H1 (cell line): ENCODE results near the gene MIXL1. TPM values are rescaled to one million over a fixed set of nuclear protein-coding genes. Genes with fewer than 3 reads are reported as not detected.

Experiments
- CTCF ChIA-PET: fragments of 300-600 bp; sonication (Branson Sonifier 250); formaldehyde crosslinking; loops from one replicate; lab custom pipeline; 2021; ENCODE audit not compliant: partially characterized antibody; lab: Charles Lee
- POLR2A ChIA-PET: fragments of 300-600 bp; sonication (Branson Sonifier 250); formaldehyde crosslinking; loops from one replicate; lab custom pipeline; 2021; ENCODE audit warnings: inconsistent platforms; ENCODE audit not compliant: partially characterized antibody; lab: Charles Lee
- DNase-seq, 2 experiments: peaks; one replicate each; pipeline versions ENCODE4 v3.0.0 to v3.0.0-alpha.2; 2010 to 2022; ENCODE audit warnings: low spot score in 2 of 2, low read depth in 1 of 2, mixed read lengths in 1 of 2
- FAIRE-seq: peaks from 2 replicates; lab custom pipeline; 2011; peaks lifted over from hg19 to GRCh38; lab: Jason Lieb, UNC
- H2AFZ ChIP-seq: 2 replicates; pipeline ENCODE4 v1.8.1; 2012; ENCODE audit warnings: low read length, inconsistent platforms
- H2AK5ac ChIP-seq: 2 replicates; pipeline ENCODE4 v1.6.1; 2013; ENCODE audit warnings: low read depth, low read length
- H2BK120ac ChIP-seq: replicated peaks from 2 replicates; pipeline ENCODE3; 2013; ENCODE audit warnings: low read depth, low read length, inconsistent platforms
- H2BK12ac ChIP-seq: 2 replicates; pipeline ENCODE4 v1.6.1; 2013; ENCODE audit warnings: low read depth, low read length
- H2BK15ac ChIP-seq: 2 replicates; pipeline ENCODE4 v1.6.1; 2013; ENCODE audit warnings: low read length
- H2BK20ac ChIP-seq: 2 replicates; pipeline ENCODE4 v1.6.1; 2013; ENCODE audit warnings: low read length
- H2BK5ac ChIP-seq: 2 replicates; pipeline ENCODE4 v1.6.1; 2013; ENCODE audit warnings: low read depth, low read length
- H3K14ac ChIP-seq: 2 replicates; pipeline ENCODE4 v1.6.1; 2013; ENCODE audit warnings: inconsistent platforms; ENCODE audit not compliant: insufficient read length
- H3K18ac ChIP-seq: 2 replicates; pipeline ENCODE4 v1.6.1; 2013; ENCODE audit warnings: low read length; ENCODE audit errors: extremely low read depth
- H3K23ac ChIP-seq: 2 replicates; pipeline ENCODE4 v1.6.1; 2013; ENCODE audit warnings: inconsistent platforms; ENCODE audit not compliant: insufficient read length
- H3K23me2 ChIP-seq: 2 replicates; pipeline ENCODE4 v1.6.1; 2013; ENCODE audit warnings: low read depth, low read length
- H3K27ac ChIP-seq: 2 replicates; pipeline ENCODE4 v1.6.1; 2011; ENCODE audit warnings: low read depth, low read length, inconsistent platforms
- H3K27me3 ChIP-seq, 4 experiments: replicated peaks in 1 of 4; 1 replicate in 1 of 4; 2 replicates in 3 of 4; pipeline versions ENCODE4 v1.6.1 to v1.8.1; 2011 to 2013; ENCODE audit warnings: low read length in 3 of 4, mild to moderate bottlenecking in 3 of 4, inconsistent platforms in 2 of 4, mixed read lengths in 2 of 4, moderate library complexity in 1 of 4; ENCODE audit not compliant: control insufficient read depth in 3 of 4, insufficient read depth in 3 of 4; ENCODE audit errors: extremely low read depth in 1 of 4
- H3K36me3 ChIP-seq, 4 experiments: 2 replicates each; pipeline versions ENCODE4 v1.6.1 to v1.8.1; 2011 to 2013; ENCODE audit warnings: mild to moderate bottlenecking in 4 of 4, low read length in 3 of 4, moderate library complexity in 2 of 4, control low read depth in 1 of 4, inconsistent platforms in 1 of 4; ENCODE audit not compliant: insufficient read depth in 4 of 4, control insufficient read depth in 2 of 4
- H3K4ac ChIP-seq: replicated peaks from 2 replicates; pipeline ENCODE3; 2013; ENCODE audit warnings: low read length, low read depth, mixed read lengths, inconsistent platforms; ENCODE audit not compliant: insufficient read length
- H3K4me1 ChIP-seq, 4 experiments: replicated peaks in 1 of 4; 1 replicate in 1 of 4; 2 replicates in 3 of 4; pipeline versions ENCODE4 v1.6.1 to v1.8.1; 2011 to 2013; ENCODE audit warnings: low read length in 3 of 4, inconsistent platforms in 2 of 4, mixed read lengths in 1 of 4; ENCODE audit not compliant: insufficient read depth in 4 of 4, control insufficient read depth in 3 of 4
- H3K4me2 ChIP-seq, 2 experiments: 2 replicates each; pipeline versions ENCODE4 v1.6.1 to v1.8.1; 2011 to 2013; ENCODE audit warnings: low read depth in 2 of 2, low read length in 2 of 2, control low read depth in 1 of 2, inconsistent platforms in 1 of 2, mild to moderate bottlenecking in 1 of 2; ENCODE audit not compliant: insufficient read depth in 1 of 2
- H3K4me3 ChIP-seq, 4 experiments: fragments of 200-600, 300-600 bp in 1 of 4; sonication (generic), shearing (Covaris generic), sonication (Bioruptor Twin) in 1 of 4; 2 replicates each; pipeline versions ENCODE4 v1.5.1 to v1.8.1; 2011 to 2016; ENCODE audit warnings: low read length in 4 of 4, low read depth in 3 of 4, control low read depth in 2 of 4, inconsistent platforms in 2 of 4, mild to moderate bottlenecking in 2 of 4, mixed read lengths in 1 of 4, moderate library complexity in 1 of 4; ENCODE audit not compliant: insufficient read depth in 2 of 4; ENCODE audit errors: extremely low read depth in 1 of 4
- H3K56ac ChIP-seq: replicated peaks from 2 replicates; pipeline ENCODE3; 2013; ENCODE audit warnings: low read depth, mild to moderate bottlenecking, mixed read lengths, low read length, inconsistent platforms; ENCODE audit not compliant: insufficient read length
- H3K79me1 ChIP-seq: 2 replicates; pipeline ENCODE4 v1.6.1; 2013; ENCODE audit warnings: low read depth, low read length, control low read depth
- H3K79me2 ChIP-seq, 2 experiments: 2 replicates each; pipeline versions ENCODE4 v1.6.1 to v1.8.1; 2012 to 2013; ENCODE audit warnings: low read length in 2 of 2, mild to moderate bottlenecking in 2 of 2, inconsistent platforms in 1 of 2; ENCODE audit not compliant: insufficient read depth in 2 of 2, control insufficient read depth in 1 of 2
- H3K9ac ChIP-seq, 4 experiments: replicated peaks in 1 of 4; 1 replicate in 1 of 4; 2 replicates in 3 of 4; pipeline versions ENCODE4 v1.6.1 to v1.8.1; 2011 to 2013; ENCODE audit warnings: low read depth in 3 of 4, low read length in 3 of 4, control low read depth in 2 of 4, mild to moderate bottlenecking in 2 of 4, moderate library complexity in 2 of 4, inconsistent platforms in 1 of 4; ENCODE audit errors: extremely low read depth in 1 of 4
- H3K9me3 ChIP-seq, 2 experiments: 2 replicates each; pipeline versions ENCODE4 v1.6.1 to v1.8.1; 2012 to 2013; ENCODE audit warnings: mild to moderate bottlenecking in 2 of 2, moderate library complexity in 2 of 2, control low read depth in 1 of 2, inconsistent platforms in 1 of 2, low read depth in 1 of 2, low read length in 1 of 2, mixed read lengths in 1 of 2; ENCODE audit not compliant: insufficient read depth in 2 of 2
- H4K20me1 ChIP-seq, 2 experiments: replicated peaks in 1 of 2; 2 replicates each; pipeline versions ENCODE3 to v1.8.1; 2011 to 2013; ENCODE audit warnings: inconsistent platforms in 2 of 2, low read length in 2 of 2, mild to moderate bottlenecking in 1 of 2; ENCODE audit not compliant: insufficient read depth in 2 of 2, control insufficient read depth in 1 of 2
- H4K5ac ChIP-seq: 2 replicates; pipeline ENCODE4 v1.6.1; 2013; ENCODE audit warnings: low read length, low read depth, mixed read lengths, inconsistent platforms; ENCODE audit not compliant: insufficient read length
- H4K8ac ChIP-seq: 2 replicates; pipeline ENCODE4 v1.8.0; 2013; ENCODE audit warnings: mild to moderate bottlenecking, moderate library complexity, low read length, inconsistent platforms; ENCODE audit not compliant: insufficient read depth; ENCODE audit errors: extremely low read depth
- H4K91ac ChIP-seq: replicated peaks from 2 replicates; pipeline ENCODE3; 2013; ENCODE audit warnings: low read length, mixed read lengths, inconsistent platforms; ENCODE audit not compliant: insufficient read length
- MAFK ChIP-seq: IDR thresholded peaks from 2 replicates; pipeline ENCODE4 v1.6.1; 2012; ENCODE audit warnings: low read depth, mild to moderate bottlenecking, improper control_type of control experiment, low read length
- RFX5 ChIP-seq: IDR thresholded peaks from 2 replicates; pipeline ENCODE4 v1.6.1; 2011; ENCODE audit warnings: low read depth, low read length, improper control_type of control experiment, borderline replicate concordance
- SIRT6 ChIP-seq: IDR thresholded peaks from one replicate; pipeline ENCODE4 v1.7.1; 2012; ENCODE audit warnings: low read length, inconsistent platforms
- SIX5 ChIP-seq: IDR thresholded peaks from 2 replicates; pipeline ENCODE4 v1.6.1; 2011; ENCODE audit warnings: mild to moderate bottlenecking, low read depth, low read length
- SUZ12 ChIP-seq: fragments of 200-600 bp; sonication (generic); IDR thresholded peaks from 2 replicates; pipeline ENCODE4 v1.6.1; 2012; ENCODE audit warnings: mild to moderate bottlenecking, inconsistent platforms, low read length, moderate library complexity, mixed read lengths
- WGBS, 2 experiments: shearing (Covaris generic) in 1 of 2; methylation state at CpG; one replicate each; pipeline versions ENCODE4 v1.1.6 to v1.1.7; 2013 to 2015; ENCODE audit warnings: low lambda C conversion rate in 2 of 2, mixed read lengths in 2 of 2, inconsistent platforms in 1 of 2, low coverage in 1 of 2, missing lambda C conversion rate in 1 of 2; ENCODE audit not compliant: insufficient replicate concordance in 2 of 2, insufficient coverage in 1 of 2, insufficient read length in 1 of 2; ENCODE audit errors: extremely low coverage in 1 of 2, missing lambda C conversion rate in 1 of 2; 5-methylcytosine and 5-hydroxymethylcytosine counted together
- polyA plus RNA-seq, 7 experiments: library from polyadenylated mRNA; depleted of rRNA in 3 of 7; stranded (reverse) in 5 of 7; unstranded in 2 of 7; fragments of >200 nt in 5 of 7; fragments of 200-250 nt in 2 of 7; gene quantifications; 1 replicate in 5 of 7; 2 replicates in 1 of 7; 4 replicates in 1 of 7; pipeline versions ENCODE4 v1.2.1 to v1.2.3, GENCODE V29; 2011 to 2013; ENCODE audit warnings: missing spikeins in 2 of 7, mixed read lengths in 2 of 7
- total RNA-seq: library from RNA; stranded (reverse); fragmentation: NEBNext Ultra II Directional; extraction: Animal tissue kit (Norgen Biotek cat#: 25700); gene quantifications from 2 replicates; pipeline ENCODE4 v1.2.1, GENCODE V29; 2021

Gene MIXL1
- total and polyA plus RNA-seq, 2 of the 8 experiments (the other 6 are each of a cell fraction or from before 2014, with no cell fraction given) = 1.5 to 1.8 TPM

DNA sequence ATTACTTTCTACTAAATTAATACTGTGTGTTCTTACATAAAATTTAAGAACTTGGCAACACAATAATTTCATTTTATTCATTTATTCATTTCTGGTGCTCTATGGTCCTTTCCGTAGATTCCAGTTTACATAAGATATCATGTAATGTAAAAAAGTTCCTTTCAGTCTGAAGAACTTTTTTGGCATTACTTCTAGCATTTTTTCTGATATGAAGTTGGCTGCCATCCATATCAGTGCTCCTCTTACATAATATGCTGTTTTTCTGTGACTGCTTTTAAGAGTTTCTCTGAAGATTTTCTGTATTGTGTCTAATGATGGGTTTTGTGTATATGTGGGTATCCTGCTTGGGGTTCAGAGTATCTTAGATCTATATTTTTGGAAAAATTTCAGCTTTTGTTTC lies 50.7 kb downstream of the MIXL1 start:
- Histone ChIP-seq H3K79me1 (no peaks in the 10 kb centered on the region), H3K23me2 (no peaks in the 10 kb centered on the region), H3K27me3 (no peaks in the 10 kb centered on the region), H2BK120ac (no peak overlapping the region), H3K23ac (no peak overlapping the region), H3K4me2 (no peak overlapping the region), H2BK15ac (no peak overlapping the region), H2BK5ac (no peak overlapping the region), H3K27ac (no peak overlapping the region), H2BK12ac (no peak overlapping the region), H3K36me3 (peaks cover 0 to 11% (median 0%) of the 10 kb centered on the region in 4 experiments; a peak in 2 of 8 replicates), H4K20me1 (no peaks in the 10 kb centered on the region), H3K18ac (no peak overlapping the region), H3K14ac (no peak overlapping the region), H3K9me3 (no peaks in the 10 kb centered on the region), H3K79me2 (no peaks in the 10 kb centered on the region), H2AFZ (no peak overlapping the region), H3K9ac (no peak overlapping the region), H4K91ac (no peak overlapping the region), H2BK20ac (no peak overlapping the region), H3K4me3 (no peak overlapping the region), H3K4me1 (no peaks in the 10 kb centered on the region), H4K8ac (no peak overlapping the region), H3K56ac (no peak overlapping the region), H2AK5ac (no peak overlapping the region), H4K5ac (no peak overlapping the region), H3K4ac (no peak overlapping the region)
- FAIRE-seq (no peak), DNase-seq (no peak)
- 87% methylated on average over 1 of the region's 1 CpG; no CpG with 5 or more reads in 1 of the 2 experiments for WGBS, 2 experiments
- ChIA-PET CTCF (no interaction called here), POLR2A (no interaction called here)
- TF ChIP-seq SIRT6 (no peak), RFX5 (no peak), SUZ12 (no peak), SIX5 (no peak), MAFK (no peak)
